ENCODE results near the gene MAPK6.

DNA sequence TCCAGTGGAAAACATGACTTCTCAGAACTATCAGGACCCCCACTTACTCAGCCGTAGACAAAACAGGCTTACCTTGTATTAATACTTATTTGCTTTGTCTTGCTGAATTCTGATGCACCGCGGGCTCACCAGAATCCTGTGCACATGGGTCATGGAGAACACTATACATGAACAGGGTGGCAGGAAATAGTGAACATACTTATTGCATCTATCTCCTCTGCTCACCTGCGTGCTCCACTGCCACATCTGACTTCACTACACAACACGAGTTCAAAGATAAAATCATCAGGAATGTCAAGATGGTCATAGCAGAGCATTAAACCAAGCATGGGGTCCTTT, 10.7 kb upstream of the MAPK6 start:
- TF ChIP-seq, protein P1, sequence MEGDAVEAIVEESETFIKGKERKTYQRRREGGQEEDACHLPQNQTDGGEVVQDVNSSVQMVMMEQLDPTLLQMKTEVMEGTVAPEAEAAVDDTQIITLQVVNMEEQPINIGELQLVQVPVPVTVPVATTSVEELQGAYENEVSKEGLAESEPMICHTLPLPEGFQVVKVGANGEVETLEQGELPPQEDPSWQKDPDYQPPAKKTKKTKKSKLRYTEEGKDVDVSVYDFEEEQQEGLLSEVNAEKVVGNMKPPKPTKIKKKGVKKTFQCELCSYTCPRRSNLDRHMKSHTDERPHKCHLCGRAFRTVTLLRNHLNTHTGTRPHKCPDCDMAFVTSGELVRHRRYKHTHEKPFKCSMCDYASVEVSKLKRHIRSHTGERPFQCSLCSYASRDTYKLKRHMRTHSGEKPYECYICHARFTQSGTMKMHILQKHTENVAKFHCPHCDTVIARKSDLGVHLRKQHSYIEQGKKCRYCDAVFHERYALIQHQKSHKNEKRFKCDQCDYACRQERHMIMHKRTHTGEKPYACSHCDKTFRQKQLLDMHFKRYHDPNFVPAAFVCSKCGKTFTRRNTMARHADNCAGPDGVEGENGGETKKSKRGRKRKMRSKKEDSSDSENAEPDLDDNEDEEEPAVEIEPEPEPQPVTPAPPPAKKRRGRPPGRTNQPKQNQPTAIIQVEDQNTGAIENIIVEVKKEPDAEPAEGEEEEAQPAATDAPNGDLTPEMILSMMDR (conservative IDR thresholded peaks at IDR 0.05 in 1 of 2, IDR thresholded peaks at IDR 0.05 in 1 of 2; ENCODE audit: extremely low read depth in 1 of 2, insufficient read depth in 1 of 2, low read depth in 1 of 2, low read length in 2 of 2) = no peak
- TF ChIP-seq EZH2 (IDR thresholded peaks at IDR 0.05; ENCODE audit: borderline replicate concordance, low read length) = no peak

Data from mammary epithelial cell (primary cell).